ENCODE measurements around the gene ADGRV1.

The ADGRV1 gene

GRCh38 chr5:91111473-91112238 lies 553.1 kb downstream of the ADGRV1 start:
- DNase-seq (ENCODE audit: low read depth) = no peak
- no peak overlapping the region for H3K4me3 ChIP-seq (ENCODE audit: low read depth, low read length)
- no peak for TF ChIP-seq CTCF (IDR thresholded peaks at IDR 0.05; ENCODE audit: low read depth, low read length, missing control alignments)

DNA sequence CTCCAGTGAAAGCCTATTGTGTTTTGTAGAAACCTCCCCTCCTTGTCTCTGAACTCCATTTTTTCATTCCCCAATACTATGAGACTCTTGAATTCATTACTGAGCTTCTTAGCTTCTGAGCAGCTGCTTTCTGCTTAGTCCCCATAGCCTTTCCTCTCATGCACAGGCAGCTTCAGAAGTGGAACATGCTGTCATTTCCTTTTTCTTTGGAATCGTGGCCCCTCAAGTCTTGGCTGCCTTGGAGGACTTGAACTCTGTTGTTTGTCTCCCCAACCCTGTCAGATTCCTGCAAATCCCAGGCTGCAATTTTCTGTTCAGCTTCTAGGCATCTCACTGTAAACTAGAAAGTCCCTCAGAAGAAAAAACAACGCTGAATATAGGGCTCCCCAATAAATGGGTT lies 556.1 kb downstream of the ADGRV1 start:
- no peak overlapping the region for H3K4me3 ChIP-seq (ENCODE audit: low read depth, low read length)
- no peak for DNase-seq (ENCODE audit: low read depth)
- no peak for TF ChIP-seq CTCF (IDR thresholded peaks at IDR 0.05; ENCODE audit: low read depth, low read length, missing control alignments)

DNA sequence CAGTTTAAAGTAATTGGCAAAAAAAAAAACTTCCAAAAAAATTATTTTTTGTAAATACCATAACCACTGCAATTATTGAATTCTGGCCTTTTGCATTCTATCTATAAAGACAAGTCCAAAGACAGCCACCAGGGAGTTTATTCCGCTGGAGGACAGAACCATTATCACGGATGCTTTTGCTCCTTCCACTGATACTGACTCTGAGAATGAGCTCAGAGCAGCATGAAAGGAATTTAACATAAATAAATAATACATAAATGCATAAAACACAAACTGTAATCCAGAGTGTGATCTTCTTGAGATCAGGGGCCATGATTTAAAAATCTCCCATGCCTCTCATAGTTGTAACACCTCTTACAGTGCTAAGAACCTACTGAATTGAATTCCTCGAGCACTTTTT lies 559.8 kb downstream of the ADGRV1 start:
- DNase-seq (ENCODE audit: low read depth) = no peak
- H3K4me3 ChIP-seq (ENCODE audit: low read depth, low read length) = no peak overlapping the region
- TF ChIP-seq CTCF (IDR thresholded peaks at IDR 0.05; ENCODE audit: low read depth, low read length, missing control alignments) = no peak

GRCh38 chr5:91118796-91119195 lies 560.2 kb downstream of the ADGRV1 start:
- H3K4me3 ChIP-seq (ENCODE audit: low read depth, low read length) = no peak overlapping the region
- TF ChIP-seq CTCF (IDR thresholded peaks at IDR 0.05; ENCODE audit: low read depth, low read length, missing control alignments) = no peak
- DNase-seq (ENCODE audit: low read depth) = no peak

- H3K4me3 ChIP-seq (ENCODE audit: low read depth, low read length) = no peak overlapping the region
- no peak for DNase-seq (ENCODE audit: low read depth)
- TF ChIP-seq CTCF (IDR thresholded peaks at IDR 0.05; ENCODE audit: low read depth, low read length, missing control alignments) = no peak
Measured at GRCh38 chr5:91119217-91119616, 560.6 kb downstream of the ADGRV1 start.

- DNase-seq (ENCODE audit: low read depth) = no peak
- no peak overlapping the region for H3K4me3 ChIP-seq (ENCODE audit: low read depth, low read length)
- no peak for TF ChIP-seq CTCF (IDR thresholded peaks at IDR 0.05; ENCODE audit: low read depth, low read length, missing control alignments)
Measured at GRCh38 chr5:91119981-91120850, 561.6 kb downstream of the ADGRV1 start.

Measured in GM12864 (cell line).